SH-SY5Y (cell line): ENCODE measurements around the gene SOWAHC.
A peak's percentile ranks its signal among the peaks of the same experiment; 100 is the strongest.

ENCODE experiments used
- GATA2 ChIP-seq: IDR thresholded peaks from 2 replicates; pipeline ENCODE4 v1.6.1; 2011; ENCODE audit warnings: mild to moderate bottlenecking, low read depth, low read length
- GATA3 ChIP-seq: IDR thresholded peaks from 2 replicates; pipeline ENCODE4 v1.6.1; 2011; ENCODE audit warnings: low read depth, mild to moderate bottlenecking, low read length, moderate library complexity

Gene SOWAHC

DNA sequence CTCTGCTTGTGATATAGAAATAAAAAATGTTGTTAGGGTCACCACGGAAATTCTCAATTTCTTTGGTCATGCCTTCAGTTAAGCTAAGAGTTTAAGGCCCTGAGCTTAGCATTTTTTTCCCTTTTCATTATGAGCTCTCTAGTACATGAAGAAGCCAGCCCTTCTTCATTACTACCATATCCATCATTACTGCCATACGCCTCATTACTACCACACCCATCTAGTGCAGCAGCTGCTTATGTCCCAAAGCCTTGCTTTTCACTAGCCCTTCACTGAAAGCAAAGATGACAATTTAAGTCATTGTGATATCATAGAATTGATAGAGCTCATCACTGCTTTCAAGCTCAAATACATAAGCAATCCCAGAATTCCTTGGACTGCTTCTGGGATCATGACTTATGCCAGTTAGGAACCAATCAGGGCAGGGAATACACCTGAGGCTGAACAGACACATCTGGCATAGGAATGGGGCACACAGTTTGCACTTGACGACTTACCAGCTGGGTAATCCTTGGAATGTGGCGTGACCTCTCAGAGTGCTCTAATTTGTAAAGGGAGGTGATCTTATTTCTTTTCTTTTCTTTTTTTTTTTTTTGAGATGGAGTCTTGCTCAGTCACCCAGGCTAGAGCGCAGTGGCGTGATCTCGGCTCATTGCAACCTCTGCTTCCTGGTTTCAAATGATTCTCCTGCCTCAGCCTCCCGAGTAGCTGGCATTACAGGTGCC is 40.3 kb downstream of the SOWAHC start:
- TF ChIP-seq GATA2 (no peak), GATA3 (no peak)

DNA sequence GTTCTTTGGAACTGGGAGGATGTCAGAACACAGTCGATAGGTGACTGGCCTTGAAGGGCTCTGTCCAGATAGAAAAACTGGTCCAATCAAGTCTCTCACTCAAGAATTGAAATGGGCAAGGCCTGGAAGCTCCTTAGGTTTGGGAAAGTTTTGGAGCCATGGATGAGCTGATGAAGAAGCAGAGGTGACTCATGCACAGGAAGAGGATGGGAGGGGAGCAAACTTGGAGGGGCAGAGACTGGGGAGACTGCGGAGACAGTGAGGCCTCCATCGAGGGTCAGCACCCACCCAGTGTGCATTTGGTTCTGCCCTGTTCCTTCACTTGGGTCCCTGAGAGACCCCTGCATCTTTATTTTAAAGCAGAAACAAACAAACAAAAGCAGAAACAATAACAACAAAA is 41.1 kb downstream of the SOWAHC start:
- TF ChIP-seq GATA3 = no peak
- no peak for TF ChIP-seq GATA2

DNA sequence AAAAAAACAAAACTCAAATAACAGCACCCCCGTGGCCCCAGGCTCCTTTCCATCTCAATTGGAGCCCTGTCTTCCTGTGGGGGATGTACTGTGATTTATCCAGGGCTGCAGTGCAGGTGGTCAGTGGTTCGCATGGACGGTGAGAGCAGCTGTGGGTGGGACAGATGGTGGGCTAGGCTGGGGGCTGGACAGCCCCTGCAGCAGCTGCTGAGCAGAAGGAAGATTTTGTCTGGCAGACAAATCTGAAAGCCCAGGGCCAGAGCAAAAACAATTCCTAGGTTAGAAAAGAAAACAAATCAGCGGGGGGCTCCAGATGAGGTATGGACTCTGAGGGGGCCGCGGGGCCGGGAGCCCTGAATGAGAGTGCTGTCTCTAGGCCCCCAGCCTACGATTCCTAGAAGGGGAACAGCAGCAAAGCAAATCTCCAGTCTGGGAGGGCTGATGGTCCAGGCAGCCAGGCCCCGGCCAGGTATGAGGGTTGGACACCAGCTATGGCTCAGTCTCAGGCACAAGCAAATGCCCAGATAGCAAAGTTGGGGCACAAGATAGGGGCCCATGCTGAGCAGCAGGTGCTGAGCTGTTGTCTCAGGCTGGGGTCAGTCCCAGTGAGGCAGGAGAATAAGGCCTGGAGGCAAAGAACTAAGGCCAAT is 45.4 kb downstream of the SOWAHC start:
- TF ChIP-seq GATA2 = no peak
- TF ChIP-seq GATA3 = no peak

DNA sequence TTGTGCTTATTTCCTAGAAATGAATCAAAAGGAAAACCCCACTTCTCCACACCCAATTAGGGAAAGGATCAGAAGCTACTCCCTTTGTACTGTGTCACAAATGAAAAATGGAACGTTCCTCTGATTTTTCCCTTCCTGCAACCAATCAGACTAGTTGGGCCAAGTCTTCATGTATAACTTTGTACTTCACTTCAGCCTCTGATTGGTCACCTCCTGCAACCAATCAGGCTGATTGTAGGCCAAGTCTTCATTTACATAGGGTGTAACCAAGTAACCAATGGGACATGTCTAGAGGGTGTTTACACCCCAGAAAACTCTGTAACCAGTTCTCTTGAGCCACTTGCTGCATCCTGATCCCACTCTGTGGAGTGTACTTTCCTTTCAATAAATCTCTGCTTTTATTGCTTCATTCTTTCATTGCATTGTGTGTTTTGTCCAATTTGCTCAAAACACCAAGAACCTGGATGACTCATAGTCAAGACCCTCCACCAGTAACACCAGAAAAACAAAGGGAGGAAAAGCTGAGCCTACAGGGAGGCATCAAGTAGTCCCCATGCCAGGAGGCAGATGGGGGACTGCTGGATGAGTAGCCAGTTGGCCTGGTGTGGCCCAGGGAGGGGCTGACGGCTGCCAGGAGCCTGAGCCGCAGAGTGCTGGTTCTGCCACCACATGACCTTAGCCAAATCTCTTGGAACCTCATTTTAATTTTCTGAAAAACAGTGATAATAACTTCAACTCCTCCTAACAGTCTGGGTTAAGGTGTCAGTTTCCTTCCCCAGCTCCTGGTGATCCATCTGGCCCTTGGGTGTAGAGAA is 46.1 kb downstream of the SOWAHC start:
- TF ChIP-seq GATA2 (no peak), GATA3 (no peak)

DNA sequence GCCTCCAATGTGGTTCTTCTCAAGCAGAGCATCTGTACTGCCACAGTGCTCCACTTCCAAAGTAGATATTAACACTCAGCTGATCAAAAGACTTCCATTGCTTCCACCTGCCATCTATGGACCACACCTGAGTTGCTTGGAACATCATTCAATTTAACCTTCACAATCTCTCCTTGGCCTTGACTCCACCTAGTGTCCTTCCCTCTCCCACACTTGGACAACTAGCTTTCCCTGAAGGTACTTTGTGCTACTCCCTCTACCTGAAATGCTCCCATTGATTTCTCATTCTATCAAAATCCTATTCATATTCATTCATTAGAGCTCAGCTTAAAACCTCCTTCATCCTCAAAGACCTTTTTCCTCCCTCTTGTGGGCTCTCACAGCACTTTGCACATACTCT is 48.7 kb downstream of the SOWAHC start:
- no peak for TF ChIP-seq GATA3
- no peak for TF ChIP-seq GATA2

DNA sequence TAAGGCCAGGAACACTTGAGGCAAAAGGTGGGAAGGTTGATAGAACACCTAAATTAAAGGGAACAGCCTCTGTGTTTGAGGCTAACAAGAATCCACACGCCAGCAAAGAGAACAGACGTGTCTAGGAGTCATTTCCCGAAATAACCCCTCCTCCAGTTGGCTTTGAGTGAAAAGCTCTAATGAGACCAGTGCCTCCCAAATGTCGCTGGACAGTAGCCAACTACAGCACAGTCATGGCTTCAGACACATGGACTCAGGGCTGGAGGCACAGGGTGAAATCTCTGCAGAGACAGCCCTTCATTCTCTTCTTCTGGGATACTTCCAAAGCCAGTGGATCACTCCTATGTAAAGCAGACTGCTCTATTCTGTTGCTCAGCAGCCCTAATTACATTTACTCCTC is 49.6 kb downstream of the SOWAHC start:
- no peak for TF ChIP-seq GATA3
- TF ChIP-seq GATA2 = no peak

DNA sequence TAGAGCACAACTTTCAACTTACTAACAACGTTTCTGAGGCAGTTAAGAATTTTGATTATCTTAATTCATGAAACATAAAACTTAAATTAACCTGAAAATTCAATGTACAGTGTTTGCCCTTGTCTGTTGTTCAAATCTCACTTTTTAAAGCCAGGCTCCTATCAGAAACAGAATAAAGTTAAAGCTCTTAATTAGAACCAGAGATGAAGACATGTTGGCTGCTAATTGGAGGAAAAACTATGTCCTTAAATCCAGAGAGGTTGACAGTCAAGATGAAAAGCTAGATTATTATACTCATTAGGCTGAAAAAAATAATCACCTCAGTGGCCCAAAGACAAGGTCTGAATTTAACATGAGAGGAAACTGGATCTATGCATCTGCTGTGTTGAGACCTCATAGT is 52.3 kb downstream of the SOWAHC start:
- TF ChIP-seq GATA3 = no peak; the same call in 1 of the 2 replicates
- TF ChIP-seq GATA2 = peak; percentile 36
